WI38 (cell line): ENCODE measurements around the gene ATE1.

Experiments used
- H3K4me3 ChIP-seq: 2 replicates; pipeline ENCODE4 v1.5.1; 2011; ENCODE audit warnings: low read depth, mild to moderate bottlenecking, control low read depth, low read length
- CTCF ChIP-seq: IDR thresholded peaks from 2 replicates; pipeline ENCODE4 v1.5.1; 2012; ENCODE audit warnings: low read depth, mild to moderate bottlenecking, control low read depth, low read length

The ATE1 gene

GRCh38 chr10:121808835-121809234, 119.0 kb downstream of the ATE1 start:
- TF ChIP-seq CTCF, result no peak
- no peak overlapping the region for H3K4me3 ChIP-seq

GRCh38 chr10:121804460-121804859, 123.4 kb downstream of the ATE1 start:
- no peak for TF ChIP-seq CTCF
- no peak overlapping the region for H3K4me3 ChIP-seq

GRCh38 chr10:121803611-121804010, 124.2 kb downstream of the ATE1 start:
- no peak for TF ChIP-seq CTCF

DNA sequence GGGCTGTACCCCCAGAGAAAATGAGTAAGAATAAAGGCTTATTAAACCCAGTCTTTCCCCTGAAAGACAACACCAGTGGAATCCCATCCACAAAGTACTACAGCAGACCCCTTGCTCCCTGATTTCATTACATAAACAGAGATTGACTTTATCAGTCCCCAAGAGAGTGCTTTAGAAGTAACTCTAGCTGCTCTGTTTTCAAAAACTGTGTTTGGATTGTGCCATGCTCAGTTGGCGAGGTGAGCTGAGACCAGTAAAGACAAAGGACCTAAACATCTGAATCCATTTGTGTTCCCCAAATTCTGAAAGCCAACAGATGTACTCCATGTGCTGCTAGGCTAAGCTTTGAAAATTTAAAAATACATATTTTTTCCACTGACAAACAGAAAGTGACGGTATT, 127.0 kb downstream of the ATE1 start:
- H3K4me3 ChIP-seq, result no peak overlapping the region
- no peak for TF ChIP-seq CTCF

More at GRCh38 chr10:121803611-121804010, 124.2 kb downstream of the ATE1 start:
- no peak overlapping the region for H3K4me3 ChIP-seq

GRCh38 chr10:121800146-121800545, 127.7 kb downstream of the ATE1 start:
- H3K4me3 ChIP-seq, result no peak overlapping the region
- no peak for TF ChIP-seq CTCF

- H3K4me3 ChIP-seq, result no peak overlapping the region
- no peak for TF ChIP-seq CTCF
Measured at GRCh38 chr10:121797490-121797889, 130.3 kb downstream of the ATE1 start.

- TF ChIP-seq CTCF, result no peak
Measured at GRCh38 chr10:121796342-121796741, 131.5 kb downstream of the ATE1 start.

More at GRCh38 chr10:121796342-121796741, 131.5 kb downstream of the ATE1 start:
- no peak overlapping the region for H3K4me3 ChIP-seq
